Epithelial cell of alveolus of lung (primary cell): Measurements from ENCODE around the gene PSG6. TPM values are rescaled to one million over a fixed set of nuclear protein-coding genes. Genes with fewer than 3 reads are reported as not detected.

Experiments
- total RNA-seq: library from RNA; depleted of rRNA; stranded (reverse); fragments of >200 nt; gene quantifications from 2 replicates; pipeline ENCODE4 v1.2.1, GENCODE V29; 2015

PSG6 gene
- total RNA-seq, result not detected in 2 replicates

DNA sequence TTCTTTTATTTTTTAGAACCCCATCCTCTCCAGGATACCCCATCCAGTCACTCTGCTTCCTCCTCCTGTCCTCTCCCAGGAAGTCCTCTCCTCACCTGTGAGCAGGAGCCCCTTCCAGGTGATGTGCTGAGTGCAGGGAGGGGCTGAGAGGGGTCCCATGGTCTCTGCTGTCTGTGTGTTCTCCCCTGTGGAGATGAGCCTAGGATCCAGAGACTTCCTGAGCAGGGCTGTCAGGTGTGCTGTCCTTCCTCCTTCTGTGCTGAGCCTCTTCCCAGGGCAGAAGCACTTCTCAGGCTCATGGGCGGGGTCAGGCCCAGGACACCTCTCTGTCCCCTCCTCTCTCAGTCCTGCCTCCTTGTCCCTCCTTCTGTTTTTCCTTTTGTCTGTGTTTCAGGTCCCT is at the start of gene PSG6:
TSS of gene PSG6 (minus strand) at position 261 of the 400 bp plus-strand sequence. CDS start at position 159, 102 bp downstream.

GRCh38 chr19:42937107-42937506 is 19.4 kb upstream of the PSG6 start, which contains the start of gene PSG7:
Gene PSG7 (minus strand): TSS chr19:42937207. CDS start chr19:42937076, 131 bp downstream.

DNA sequence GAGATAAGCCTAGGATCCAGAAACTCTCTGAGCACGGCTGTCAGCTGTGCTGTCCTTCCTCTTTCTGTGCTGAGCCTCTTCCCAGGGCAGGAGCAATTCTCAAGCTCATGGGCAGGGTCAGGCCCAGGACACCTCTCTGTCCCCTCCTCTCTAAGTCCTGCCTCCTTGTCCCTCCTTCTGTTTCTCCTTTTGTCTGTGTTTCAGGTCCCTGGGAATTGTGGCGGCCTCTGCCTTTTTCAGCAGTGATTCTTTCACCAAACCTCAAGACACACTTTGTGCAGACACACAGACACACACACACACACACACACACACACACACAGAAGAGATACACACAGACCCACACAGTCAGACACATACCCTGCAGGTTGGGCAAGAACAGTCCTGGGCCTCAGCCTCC is 38.1 kb downstream of the PSG6 start, which contains the start of gene PSG1:
TSS of gene PSG1 (minus strand) at position 101 of the 400 bp plus-strand sequence. CDS start 132 bp downstream, outside the sequence.

Other genes starting within 250 kb of the PSG6 start
- gene PSG3, start 177.4 kb downstream of the PSG6 start, total RNA-seq, result not detected in 2 replicates
- gene PSG8, start 152.2 kb downstream of the PSG6 start, total RNA-seq, result not detected in 2 replicates
- gene PSG1, start 38.2 kb downstream of the PSG6 start, total RNA-seq, result not detected in 2 replicates
- not detected in 2 replicates for gene PSG7, start 19.3 kb upstream of the PSG6 start, total RNA-seq
- not detected in 2 replicates for gene PSG11, start 108.6 kb upstream of the PSG6 start, total RNA-seq
- not detected in 2 replicates for gene PSG2, start 164.8 kb upstream of the PSG6 start, total RNA-seq